NCI-H2196 treated with DMSO at 0.1 percent for 48 hours (cell line): Measurements from ENCODE around the gene SLC43A2.

Source experiments
- DNase-seq: peaks from one replicate; lab custom pipeline; 2025; ENCODE audit not compliant: unreplicated experiment; lab: John Stamatoyannopoulos, UW

Gene SLC43A2

GRCh38 chr17:1643999-1644492 lies 15.4 kb upstream of the SLC43A2 start:
- DNase-seq, result no peak

GRCh38 chr17:1643293-1643998 lies 14.8 kb upstream of the SLC43A2 start:
- no peak for DNase-seq

DNA sequence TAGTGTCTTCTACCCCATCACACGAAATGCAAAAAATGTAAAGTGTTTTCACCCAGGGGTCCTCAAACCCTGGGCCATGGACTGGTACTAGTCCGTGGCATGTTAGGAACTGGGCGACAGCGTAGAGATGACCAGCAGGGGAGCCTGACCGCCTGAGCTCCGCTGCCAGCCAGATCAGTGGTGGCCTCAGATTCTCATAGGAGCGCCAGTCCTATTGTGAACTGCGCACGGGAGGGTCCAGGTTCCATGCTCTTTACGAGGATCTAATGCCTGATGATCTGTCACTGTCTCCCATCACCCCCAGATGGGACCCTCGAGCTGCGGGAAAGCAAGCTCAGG lies 12.4 kb upstream of the SLC43A2 start:
- DNase-seq, result no peak

DNA sequence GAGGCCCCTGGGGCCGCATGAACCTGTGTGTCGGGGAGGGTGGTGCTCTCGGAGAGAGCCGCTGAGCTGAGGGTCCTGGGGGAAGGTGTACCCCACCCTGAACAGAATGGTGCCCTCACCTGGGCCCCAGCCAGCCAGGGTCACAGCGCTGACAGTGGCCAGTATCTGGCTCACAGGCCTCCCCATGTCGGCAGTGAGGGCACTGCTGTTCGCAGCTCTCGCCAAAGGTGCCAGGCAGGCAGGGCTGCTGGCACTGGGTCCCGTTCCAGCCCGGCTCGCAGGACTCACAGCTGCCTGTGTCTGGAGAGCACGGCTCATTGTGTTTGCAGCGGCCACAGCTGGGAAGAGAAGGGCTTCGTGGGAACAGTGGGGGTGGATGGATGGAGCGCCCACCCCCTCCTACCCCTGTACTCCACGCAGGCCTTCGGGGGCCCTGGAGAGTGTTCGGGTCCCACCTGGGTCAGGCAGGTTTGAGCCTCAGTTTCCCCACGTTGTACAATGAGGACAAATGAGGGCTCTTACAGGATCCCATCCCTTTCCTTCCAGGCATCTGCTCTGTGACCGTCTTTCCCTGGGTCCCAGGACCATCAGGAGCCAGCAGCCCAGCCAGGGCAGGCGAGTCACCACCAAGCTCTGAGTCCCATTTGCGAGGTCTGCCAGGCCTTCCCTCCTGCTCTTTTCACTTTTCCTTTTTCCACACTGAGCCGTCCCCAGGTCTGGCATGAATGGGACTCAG lies 11.9 kb upstream of the SLC43A2 start:
- DNase-seq, result peak; percentile 9

DNA sequence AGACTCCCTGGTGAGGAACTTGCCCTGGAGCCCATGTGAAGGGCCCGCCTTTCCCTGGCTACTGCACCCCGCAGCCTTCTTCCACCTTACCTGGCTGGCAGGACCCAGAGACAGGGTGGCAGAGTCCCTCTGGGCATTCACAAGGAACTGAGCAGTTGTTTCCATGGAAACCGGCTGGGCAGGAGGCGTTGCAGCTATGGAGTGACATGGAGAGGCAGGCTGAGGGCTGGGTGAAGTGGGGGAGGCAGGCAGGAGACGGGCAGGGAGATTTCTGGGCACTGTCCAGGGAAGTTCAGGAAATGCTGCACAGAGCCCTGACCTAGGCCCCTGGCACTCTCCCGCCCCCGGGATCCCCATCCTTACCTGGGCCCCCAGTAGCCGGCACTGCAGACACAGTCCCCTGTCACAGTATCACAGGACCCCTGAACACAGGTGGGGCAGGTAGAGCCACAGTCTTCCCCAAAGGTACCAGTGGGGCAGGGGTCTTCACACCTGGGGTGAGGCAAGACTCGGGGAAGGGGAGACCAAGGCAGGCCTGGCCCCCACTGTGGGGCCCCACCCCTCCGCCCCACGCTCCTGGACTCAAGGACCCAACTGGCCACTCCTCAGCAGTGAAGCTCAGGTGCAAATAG lies 11.0 kb upstream of the SLC43A2 start:
- peak; percentile 26 for DNase-seq

DNA sequence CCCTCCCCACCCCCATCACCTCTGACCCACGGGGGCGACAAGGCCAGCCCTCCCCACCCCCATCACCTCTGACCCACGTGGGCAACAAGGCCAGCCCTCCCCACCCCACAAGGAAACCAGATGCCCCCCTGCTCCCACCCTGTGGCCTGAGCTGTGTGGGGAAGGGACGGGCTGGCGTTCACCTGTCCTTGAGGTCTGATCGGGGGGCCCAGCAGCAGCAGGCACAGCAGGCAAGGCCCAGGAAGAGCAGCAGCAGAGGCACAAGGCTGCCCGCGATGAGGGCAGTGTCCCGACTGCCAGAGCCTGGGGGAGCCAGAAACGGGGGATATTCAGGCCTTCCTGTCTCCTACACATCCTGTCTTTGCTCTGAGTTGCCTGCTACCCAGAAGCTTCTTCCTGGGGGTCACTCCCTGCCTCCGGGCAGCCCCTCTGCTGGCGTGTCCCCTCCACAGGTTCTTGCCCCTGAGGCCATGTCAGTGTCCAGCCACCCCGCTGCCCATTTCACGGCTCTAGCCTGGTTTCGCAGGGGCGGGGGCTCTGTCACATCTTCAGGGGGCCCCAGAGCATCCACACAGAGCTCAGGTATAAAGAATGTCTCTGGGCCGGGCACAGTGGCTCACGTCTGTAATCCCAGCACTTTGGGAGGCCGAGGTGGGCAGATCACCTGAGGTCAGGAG lies 10.1 kb upstream of the SLC43A2 start:
- no peak for DNase-seq

GRCh38 chr17:1638171-1638590 lies 9.5 kb upstream of the SLC43A2 start:
- DNase-seq, result no peak

GRCh38 chr17:1636732-1637285 lies 8.2 kb upstream of the SLC43A2 start:
- DNase-seq, result no peak

DNA sequence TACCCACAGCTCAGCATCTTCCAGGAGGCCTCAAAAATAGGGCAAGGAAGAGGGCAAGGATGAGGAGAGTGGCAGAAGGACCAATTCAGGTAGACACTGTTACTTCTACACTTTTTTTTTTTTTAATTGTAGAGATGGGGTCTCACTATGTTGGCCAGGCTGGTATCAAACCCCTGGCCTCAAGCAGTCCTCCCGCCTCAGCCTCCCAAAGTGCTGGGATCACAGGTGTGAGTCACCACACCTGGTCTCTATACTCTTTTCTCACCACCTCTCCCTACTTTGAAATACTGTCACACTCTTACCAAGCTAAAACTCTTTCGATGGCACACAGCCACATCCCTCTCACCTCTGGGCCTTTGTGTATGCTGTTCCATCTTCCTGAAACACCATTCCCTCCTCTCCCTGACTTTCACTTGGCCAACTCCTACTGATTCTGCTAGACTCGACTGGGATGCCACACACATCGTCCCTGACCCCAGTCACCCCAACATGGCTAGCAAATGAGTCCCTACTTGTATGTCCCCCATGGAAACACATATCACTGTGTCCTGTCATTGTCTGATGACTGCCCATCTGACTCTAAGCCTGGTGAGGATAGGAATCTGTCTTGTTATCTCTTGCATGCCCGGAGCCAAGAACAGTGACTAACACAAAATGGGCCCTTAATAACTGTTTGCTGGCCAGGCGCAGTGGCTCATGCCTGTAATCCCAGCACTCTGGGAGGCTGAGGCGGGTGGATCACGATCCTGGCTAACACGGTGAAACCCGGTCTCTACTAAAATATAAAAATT lies 7.2 kb upstream of the SLC43A2 start:
- no peak for DNase-seq

DNA sequence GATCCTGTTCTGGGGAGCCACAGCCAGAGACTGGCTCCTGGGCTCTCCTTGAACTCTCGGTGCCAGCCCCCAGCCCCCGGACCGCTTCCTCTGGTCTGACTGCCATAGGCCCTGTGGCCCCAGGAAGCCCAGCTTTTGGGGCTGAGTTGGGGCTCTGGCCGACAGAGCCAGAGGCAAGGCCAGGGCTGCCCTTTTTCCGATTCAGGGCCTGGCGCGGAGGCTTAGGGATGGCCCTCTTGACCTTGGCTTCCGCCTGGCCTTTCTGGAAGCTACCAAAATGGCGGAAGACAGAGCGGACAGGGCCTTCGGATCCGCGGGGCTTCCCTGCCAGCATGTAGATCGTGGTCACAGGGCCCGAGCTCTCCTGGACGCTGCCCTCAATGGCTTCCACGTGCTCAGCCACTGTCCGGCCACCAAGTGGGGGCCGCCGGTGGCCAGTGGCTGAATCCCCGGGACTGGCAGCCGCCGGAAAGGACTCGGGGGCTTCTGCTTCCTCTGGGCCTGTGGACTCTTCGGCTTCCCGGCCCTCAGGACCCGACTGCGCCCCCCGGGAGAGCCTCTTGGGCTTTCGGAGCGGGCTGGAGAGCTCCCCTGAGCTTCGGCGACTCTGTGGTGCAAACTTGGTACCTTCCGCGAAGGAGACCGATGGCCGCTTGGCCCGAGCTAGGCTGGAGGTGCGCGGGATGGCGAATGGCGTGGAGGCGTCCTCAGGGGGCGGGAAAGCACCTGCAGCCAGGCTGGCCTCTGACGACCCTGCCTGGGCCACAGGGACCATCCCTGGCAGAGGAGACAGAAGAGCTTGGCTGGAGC lies 6.4 kb upstream of the SLC43A2 start:
- no peak for DNase-seq

DNA sequence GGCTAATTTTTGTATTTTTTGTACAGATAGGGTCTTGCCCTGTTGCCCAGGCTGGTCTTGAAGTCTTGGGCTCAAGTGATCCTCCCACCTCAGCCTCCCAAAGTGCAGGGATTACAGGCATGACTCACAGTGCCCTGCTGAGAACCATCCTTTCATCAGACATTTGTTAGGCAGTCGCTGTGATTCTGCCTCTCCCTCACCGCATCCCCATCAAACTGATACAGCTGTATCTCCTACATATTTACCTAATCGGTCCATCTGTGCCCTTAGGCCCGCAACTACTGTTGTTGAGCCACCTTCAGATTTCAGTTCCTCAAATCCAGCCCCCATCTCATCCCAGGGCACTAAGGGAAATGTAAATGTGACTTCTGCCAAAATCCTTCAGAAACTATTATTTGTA lies 2.0 kb upstream of the SLC43A2 start:
- DNase-seq, result no peak

- no peak for DNase-seq
Observed at GRCh38 chr17:1629504-1630310, 1.1 kb upstream of the SLC43A2 start.

GRCh38 chr17:1628856-1629503 lies 346 bp upstream of the SLC43A2 start:
- peak; percentile 78 for DNase-seq

DNA sequence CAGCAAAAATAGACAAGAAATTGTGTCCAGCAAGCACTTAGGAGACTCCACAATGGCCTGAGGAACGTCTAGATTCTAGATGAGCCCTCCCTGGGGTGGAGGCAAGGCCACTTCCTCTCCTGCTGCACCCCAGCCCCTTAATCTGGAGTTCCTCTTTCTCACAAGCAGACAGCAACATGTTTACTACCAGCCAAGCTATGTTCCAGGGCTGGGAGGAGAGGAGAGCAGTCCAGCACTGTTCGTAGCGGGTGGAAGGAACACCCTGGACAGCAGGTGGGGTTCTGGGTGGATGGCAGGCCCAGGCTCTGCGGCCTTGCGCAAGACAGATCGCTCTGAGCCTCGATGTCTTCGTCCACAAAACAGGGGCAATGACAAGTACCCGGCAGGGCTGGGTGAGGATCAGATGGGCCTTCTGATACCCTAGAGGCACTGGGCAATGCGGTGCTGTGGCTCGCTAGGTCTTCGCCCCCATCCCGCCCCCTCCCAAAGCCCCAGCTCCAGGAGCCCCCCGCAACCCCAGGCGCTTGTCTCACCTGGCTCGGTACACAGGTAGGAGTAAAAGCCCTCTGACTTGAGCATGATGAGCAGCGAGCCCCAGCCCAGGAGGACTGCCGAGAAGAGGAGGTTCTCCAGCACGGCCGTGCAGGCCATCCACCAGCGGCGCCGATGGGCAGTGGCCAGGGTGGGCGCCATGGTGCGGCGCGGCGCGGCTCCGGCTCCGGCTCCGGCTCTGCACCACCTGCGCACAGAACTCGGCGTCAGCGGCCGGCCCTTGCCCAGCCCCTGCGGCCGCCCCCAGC lies 1.3 kb downstream of the SLC43A2 start:
- no peak for DNase-seq

- DNase-seq, result no peak
Observed at GRCh38 chr17:1626333-1626732, 2.3 kb downstream of the SLC43A2 start.

GRCh38 chr17:1625581-1625980 lies 3.1 kb downstream of the SLC43A2 start:
- DNase-seq, result no peak

- no peak for DNase-seq
Observed at GRCh38 chr17:1625053-1625452, 3.6 kb downstream of the SLC43A2 start.
